ENCODE data around the gene PXK. TPM values are rescaled to one million over a fixed set of nuclear protein-coding genes. Genes with fewer than 3 reads are reported as not detected.
A peak's percentile ranks its signal among the peaks of the same experiment; 100 is the strongest.
"Not testable (repeated sequence)": the region's sequence is repeated elsewhere in the genome, so short reads cannot be mapped to it uniquely, and the experiment has no call there.

PXK gene
- total RNA-seq: 10 to 100 TPM; 28.2 to 35.3 (median 30.3) TPM

- Histone ChIP-seq H3K4me1 (peaks cover 17 to 52% (median 44%) of the 10 kb centered on the region in 4 donors), H3K4me3 (peak within 1 kb of the TSS; percentile 89 to 95 (median 95)), H3K9me3 (no peaks in the 10 kb centered on the region), H3K36me3 (no peaks in the 10 kb centered on the region), H3K27me3 (no peaks in the 10 kb centered on the region), H3K27ac (replicated peaks in 1 of 4) (peak within 1 kb of the TSS; percentile 79 to 82 (median 80))
- no peak for DNase-seq (ENCODE audit: extremely low spot score)
- intact Hi-C loops (cut with DNase I): loop anchor here (5.0 kb wide), 2 partner anchors 80 to 160 kb away; partner anchors contain the start of gene KCTD6
- under 1% methylated on average over 21 of the region's 79 CpGs for WGBS
- peak; percentile 55 to 56 for TF ChIP-seq POLR2AphosphoS5 (IDR thresholded peaks at IDR 0.05)
- TF ChIP-seq POLR2A (IDR thresholded peaks at IDR 0.05; ENCODE audit: low read depth): no peak
- peak in 2 of 3 experiments; percentile 16 to 46 for TF ChIP-seq CTCF (IDR thresholded peaks at IDR 0.05)
- no peak for TF ChIP-seq EP300 (IDR thresholded peaks at IDR 0.05)
These were observed at the start of gene PXK for GRCh38 chr3:58332575-58333188. Gene PXK (plus strand): TSS chr3:58332892. CDS start chr3:58332989, 97 bp downstream.

DNA sequence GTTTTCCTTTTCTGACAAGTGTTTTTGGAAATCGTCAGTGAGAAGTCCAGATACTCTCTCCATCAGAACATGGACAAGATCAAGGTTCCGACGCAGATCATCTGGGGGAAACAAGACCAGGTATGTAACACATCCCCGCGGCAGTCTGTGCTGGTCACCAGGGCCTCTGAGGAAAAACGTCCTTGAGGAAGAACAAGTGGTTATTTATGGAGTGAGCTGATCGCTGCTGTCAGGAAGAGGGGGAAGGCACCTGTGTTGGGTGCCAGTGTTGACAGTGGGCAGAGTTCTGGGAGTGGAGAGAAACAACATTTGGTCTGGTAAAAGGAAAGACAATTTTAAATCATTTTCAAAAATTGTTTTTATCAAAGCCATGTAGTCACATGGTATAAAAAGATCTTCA lies 47.4 kb upstream of the PXK start:
- Histone ChIP-seq H3K9me3 (no peaks in the 10 kb centered on the region), H3K4me1 (no peaks in the 10 kb centered on the region), H3K4me3 (no peak overlapping the region), H3K27ac (replicated peaks in 1 of 4) (no peak overlapping the region), H3K36me3 (peaks cover 22 to 75% (median 33%) of the 10 kb centered on the region in 4 donors), H3K27me3 (no peaks in the 10 kb centered on the region)
- TF ChIP-seq EP300 (IDR thresholded peaks at IDR 0.05) (no peak), CTCF (IDR thresholded peaks at IDR 0.05) (no peak), POLR2AphosphoS5 (IDR thresholded peaks at IDR 0.05) (no peak), POLR2A (IDR thresholded peaks at IDR 0.05; ENCODE audit: low read depth) (no peak)
- intact Hi-C loops (cut with DNase I): no loop called here
- WGBS: 84% methylated on average over 7 of the region's 7 CpGs
- no peak for DNase-seq (ENCODE audit: extremely low spot score)

DNA sequence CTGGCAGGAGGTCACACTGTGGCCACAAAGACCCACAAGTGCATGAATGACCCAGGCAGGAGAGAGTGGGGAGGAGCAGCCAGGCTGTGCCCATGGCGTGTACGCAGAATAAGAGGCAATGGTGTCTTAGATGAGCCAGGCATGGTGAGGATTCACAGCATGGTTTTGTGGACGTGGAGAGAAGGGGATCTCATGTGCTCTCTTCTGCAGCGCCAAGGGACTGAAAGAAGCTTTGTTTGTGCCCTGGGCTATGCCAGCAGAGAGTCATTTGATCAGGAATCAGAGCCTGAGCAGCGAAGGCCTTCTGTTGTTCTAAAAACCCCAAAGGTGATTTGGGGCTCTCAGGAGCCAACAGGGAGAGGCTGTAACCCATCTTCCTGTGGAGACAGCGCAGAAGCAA lies 45.3 kb upstream of the PXK start:
- no peak for DNase-seq (ENCODE audit: extremely low spot score)
- TF ChIP-seq EP300 (IDR thresholded peaks at IDR 0.05) (no peak), POLR2AphosphoS5 (IDR thresholded peaks at IDR 0.05) (no peak), CTCF (IDR thresholded peaks at IDR 0.05) (no peak), POLR2A (IDR thresholded peaks at IDR 0.05; ENCODE audit: low read depth) (no peak)
- H3K27ac ChIP-seq (replicated peaks in 1 of 4): no peak overlapping the region

GRCh38 chr3:58288011-58288728 lies 44.5 kb upstream of the PXK start:
- WGBS: 83% methylated on average over 4 of the region's 4 CpGs
- Histone ChIP-seq H3K4me3 (no peak overlapping the region), H3K4me1 (no peaks in the 10 kb centered on the region), H3K36me3 (peaks cover 8 to 57% (median 16%) of the 10 kb centered on the region in 4 donors), H3K27me3 (no peaks in the 10 kb centered on the region), H3K9me3 (no peaks in the 10 kb centered on the region), H3K27ac (replicated peaks in 1 of 4) (no peak overlapping the region)
- TF ChIP-seq POLR2AphosphoS5 (IDR thresholded peaks at IDR 0.05) (no peak), POLR2A (IDR thresholded peaks at IDR 0.05; ENCODE audit: low read depth) (no peak), CTCF (IDR thresholded peaks at IDR 0.05) (no peak), EP300 (IDR thresholded peaks at IDR 0.05) (no peak)
- intact Hi-C loops (cut with DNase I): no loop called here
- DNase-seq (ENCODE audit: extremely low spot score): no peak

More for the DNA sequence above, 45.3 kb upstream of the PXK start:
- no peak overlapping the region for H3K4me3 ChIP-seq
- intact Hi-C loops (cut with DNase I): no loop called here
- H3K27me3 ChIP-seq: no peaks in the 10 kb centered on the region
- no peaks in the 10 kb centered on the region for H3K4me1 ChIP-seq
- peaks cover 8 to 62% (median 18%) of the 10 kb centered on the region in 4 donors for H3K36me3 ChIP-seq
- WGBS: 88% methylated on average over 6 of the region's 6 CpGs
- H3K9me3 ChIP-seq: no peaks in the 10 kb centered on the region

DNA sequence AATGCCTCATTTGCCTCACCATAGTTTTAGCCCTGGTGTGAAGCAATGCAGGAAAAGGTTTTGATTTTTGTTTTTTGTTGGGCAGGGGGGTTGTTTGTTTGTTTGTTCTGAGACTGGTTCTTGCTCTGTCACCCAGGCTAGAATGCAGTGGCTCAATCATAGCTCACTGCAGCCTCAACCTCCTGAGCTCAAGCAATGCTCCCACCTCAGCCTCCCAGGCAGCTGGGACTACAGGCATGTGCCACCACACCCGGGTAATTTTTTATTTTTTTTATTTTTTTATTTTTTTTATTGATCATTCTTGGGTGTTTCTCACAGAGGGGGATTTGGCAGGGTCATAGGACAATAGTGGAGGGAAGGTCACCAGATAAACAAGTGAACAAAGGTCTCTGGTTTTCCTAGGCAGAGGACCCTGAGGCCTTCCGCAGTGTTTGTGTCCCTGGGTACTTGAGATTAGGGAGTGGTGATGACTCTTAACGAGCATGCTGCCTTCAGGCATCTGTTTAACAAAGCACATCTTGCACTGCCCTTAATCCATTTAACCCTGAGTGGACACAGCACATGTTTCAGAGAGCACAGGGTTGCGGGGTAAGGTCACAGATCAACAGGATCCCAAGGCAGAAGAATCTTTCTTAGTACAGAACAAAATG lies 43.6 kb upstream of the PXK start:
- intact Hi-C loops (cut with DNase I); H3K27me3 ChIP-seq; H3K4me3 ChIP-seq; H3K9me3 ChIP-seq; H3K4me1 ChIP-seq; H3K27ac ChIP-seq (replicated peaks in 1 of 4); DNase-seq (ENCODE audit: extremely low spot score): not testable (repeated sequence)
- WGBS: 83% methylated on average over 3 of the region's 4 CpGs
- H3K36me3 ChIP-seq: peaks cover 11 to 59% (median 17%) of the 10 kb centered on the region in 4 donors

DNA sequence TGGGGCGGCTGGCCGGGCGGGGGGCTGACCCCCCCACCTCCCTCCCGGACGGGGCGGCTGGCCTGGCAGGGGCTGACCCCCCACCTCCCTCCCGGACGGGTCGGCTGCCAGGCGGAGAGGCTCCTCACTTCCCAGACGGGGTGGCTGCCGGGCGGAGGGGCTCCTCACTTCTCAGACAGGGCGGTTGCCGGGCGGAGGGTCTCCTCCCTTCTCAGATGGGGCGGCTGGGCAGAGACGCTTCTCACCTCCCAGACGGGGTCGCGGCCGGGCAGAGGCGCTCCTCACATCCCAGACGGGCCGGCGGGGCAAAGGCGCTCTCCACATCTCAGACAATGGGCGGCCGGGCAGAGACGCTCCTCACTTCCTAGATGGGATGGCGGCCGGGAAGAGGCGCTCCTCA lies 42.2 kb upstream of the PXK start:
- H3K4me1 ChIP-seq; H3K4me3 ChIP-seq; H3K27ac ChIP-seq (replicated peaks in 1 of 4); H3K27me3 ChIP-seq; intact Hi-C loops (cut with DNase I); DNase-seq (ENCODE audit: extremely low spot score); H3K9me3 ChIP-seq: not testable (repeated sequence)
- H3K36me3 ChIP-seq: peaks cover 3 to 48% (median 14%) of the 10 kb centered on the region in 4 donors
- 96% methylated on average over 5 of the region's 33 CpGs for WGBS
